ENCODE results near the gene TEF.
A peak's percentile ranks its signal among the peaks of the same experiment; 100 is the strongest.

DNA sequence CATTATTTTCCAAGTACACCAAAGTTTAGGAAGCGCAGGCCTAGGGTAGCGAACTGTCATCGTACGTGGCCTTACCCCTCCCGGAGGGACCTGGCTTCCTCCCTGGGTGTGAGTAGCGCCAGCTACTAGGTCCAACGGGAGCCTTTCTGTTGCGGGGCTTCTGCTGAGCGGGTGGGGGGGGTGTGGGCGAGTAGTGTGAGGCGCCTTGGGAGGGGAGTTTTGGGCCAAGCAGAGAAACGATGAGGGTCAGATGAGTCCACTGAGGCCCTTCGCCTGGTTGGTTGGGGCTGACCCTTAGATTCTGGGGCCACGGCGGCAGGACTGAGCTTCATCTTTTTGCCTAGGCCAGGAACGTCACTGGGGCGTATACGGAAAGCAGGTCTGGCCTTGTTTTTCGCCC is 868 bp downstream of the TEF start:
- no peak for TF ChIP-seq CTCF (IDR thresholded peaks at IDR 0.05; ENCODE audit: low read depth, low read length, missing input control)
- no peak for TF ChIP-seq RAD21 (IDR thresholded peaks at IDR 0.05)
- no peak for TF ChIP-seq MAX (IDR thresholded peaks at IDR 0.05)
- no peak for TF ChIP-seq YY1 (IDR thresholded peaks at IDR 0.05)
- TF ChIP-seq, protein P1, sequence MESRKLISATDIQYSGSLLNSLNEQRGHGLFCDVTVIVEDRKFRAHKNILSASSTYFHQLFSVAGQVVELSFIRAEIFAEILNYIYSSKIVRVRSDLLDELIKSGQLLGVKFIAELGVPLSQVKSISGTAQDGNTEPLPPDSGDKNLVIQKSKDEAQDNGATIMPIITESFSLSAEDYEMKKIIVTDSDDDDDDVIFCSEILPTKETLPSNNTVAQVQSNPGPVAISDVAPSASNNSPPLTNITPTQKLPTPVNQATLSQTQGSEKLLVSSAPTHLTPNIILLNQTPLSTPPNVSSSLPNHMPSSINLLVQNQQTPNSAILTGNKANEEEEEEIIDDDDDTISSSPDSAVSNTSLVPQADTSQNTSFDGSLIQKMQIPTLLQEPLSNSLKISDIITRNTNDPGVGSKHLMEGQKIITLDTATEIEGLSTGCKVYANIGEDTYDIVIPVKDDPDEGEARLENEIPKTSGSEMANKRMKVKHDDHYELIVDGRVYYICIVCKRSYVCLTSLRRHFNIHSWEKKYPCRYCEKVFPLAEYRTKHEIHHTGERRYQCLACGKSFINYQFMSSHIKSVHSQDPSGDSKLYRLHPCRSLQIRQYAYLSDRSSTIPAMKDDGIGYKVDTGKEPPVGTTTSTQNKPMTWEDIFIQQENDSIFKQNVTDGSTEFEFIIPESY (IDR thresholded peaks at IDR 0.05), result no peak
- TF ChIP-seq, protein P2, sequence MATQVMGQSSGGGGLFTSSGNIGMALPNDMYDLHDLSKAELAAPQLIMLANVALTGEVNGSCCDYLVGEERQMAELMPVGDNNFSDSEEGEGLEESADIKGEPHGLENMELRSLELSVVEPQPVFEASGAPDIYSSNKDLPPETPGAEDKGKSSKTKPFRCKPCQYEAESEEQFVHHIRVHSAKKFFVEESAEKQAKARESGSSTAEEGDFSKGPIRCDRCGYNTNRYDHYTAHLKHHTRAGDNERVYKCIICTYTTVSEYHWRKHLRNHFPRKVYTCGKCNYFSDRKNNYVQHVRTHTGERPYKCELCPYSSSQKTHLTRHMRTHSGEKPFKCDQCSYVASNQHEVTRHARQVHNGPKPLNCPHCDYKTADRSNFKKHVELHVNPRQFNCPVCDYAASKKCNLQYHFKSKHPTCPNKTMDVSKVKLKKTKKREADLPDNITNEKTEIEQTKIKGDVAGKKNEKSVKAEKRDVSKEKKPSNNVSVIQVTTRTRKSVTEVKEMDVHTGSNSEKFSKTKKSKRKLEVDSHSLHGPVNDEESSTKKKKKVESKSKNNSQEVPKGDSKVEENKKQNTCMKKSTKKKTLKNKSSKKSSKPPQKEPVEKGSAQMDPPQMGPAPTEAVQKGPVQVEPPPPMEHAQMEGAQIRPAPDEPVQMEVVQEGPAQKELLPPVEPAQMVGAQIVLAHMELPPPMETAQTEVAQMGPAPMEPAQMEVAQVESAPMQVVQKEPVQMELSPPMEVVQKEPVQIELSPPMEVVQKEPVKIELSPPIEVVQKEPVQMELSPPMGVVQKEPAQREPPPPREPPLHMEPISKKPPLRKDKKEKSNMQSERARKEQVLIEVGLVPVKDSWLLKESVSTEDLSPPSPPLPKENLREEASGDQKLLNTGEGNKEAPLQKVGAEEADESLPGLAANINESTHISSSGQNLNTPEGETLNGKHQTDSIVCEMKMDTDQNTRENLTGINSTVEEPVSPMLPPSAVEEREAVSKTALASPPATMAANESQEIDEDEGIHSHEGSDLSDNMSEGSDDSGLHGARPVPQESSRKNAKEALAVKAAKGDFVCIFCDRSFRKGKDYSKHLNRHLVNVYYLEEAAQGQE (IDR thresholded peaks at IDR 0.05), result no peak
- TF ChIP-seq RXRA (IDR thresholded peaks at IDR 0.05), result peak in 1 of 2 donors; percentile 16
